ENCODE measurements around the gene GSN. TPM values are rescaled to one million over a fixed set of nuclear protein-coding genes. Genes with fewer than 3 reads are reported as not detected.

Gene GSN
- polyA plus RNA-seq, 6 donors from 2014 or later = 3.3 to 13.5 (median 8.0) TPM

DNA sequence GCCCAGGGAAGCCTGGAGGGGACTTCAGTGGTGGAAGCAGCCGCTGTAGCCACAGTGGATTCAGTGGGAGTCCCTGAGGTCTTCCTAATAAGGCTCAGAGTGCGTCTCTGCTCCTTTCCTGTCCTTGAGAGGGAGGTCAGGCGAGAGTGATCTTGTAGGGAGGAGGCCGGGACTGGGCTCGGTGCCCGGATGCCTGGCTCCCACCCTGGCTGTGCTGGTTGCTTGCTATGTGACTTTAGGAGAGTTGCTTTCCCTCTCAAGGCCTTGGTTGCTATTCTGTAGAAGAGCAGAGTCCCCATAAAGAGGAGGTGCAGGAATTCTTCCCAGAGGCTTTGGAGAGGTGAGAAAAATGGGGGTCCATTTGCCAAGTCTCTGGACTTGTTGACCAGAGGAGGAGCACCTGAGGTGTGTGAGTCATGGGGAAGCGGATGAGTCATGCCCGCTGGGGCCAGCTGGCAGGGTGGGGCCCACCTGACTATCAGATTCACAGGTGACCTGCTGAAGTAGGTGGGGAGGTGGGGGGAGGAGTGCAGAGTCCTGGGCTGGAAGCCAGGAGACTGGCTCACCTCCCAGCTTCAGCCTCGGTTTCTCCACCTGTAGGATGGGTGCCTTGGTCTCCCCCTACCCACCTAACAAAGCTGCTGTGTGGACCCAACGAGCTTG is 13.8 kb downstream of the GSN start:
- ATAC-seq (ENCODE audit: low read depth in 2 of 2) = no peak
- Mint-ChIP-seq H3K27me3 (peaks cover 0 to 9% (median 4%) of the 10 kb centered on the region in 3 donors), H3K9me3 (no peaks in the 10 kb centered on the region), H3K36me3 (peaks cover 0 to 25% of the 10 kb centered on the region in 2 donors), H3K27ac (peak overlapping the region in 1 of 6 donors; percentile 16), H3K4me3 (peak overlapping the region in 2 of 8 donors; percentile 17 to 25), H3K4me1 (peaks cover 35 to 51% (median 50%) of the 10 kb centered on the region in 3 donors)
- no peak for DNase-seq

- H3K4me1 Mint-ChIP-seq = peaks cover 35 to 51% (median 50%) of the 10 kb centered on the region in 3 donors
- H3K27ac Mint-ChIP-seq = no peak overlapping the region
- peaks cover 0 to 25% of the 10 kb centered on the region in 2 donors for H3K36me3 Mint-ChIP-seq
- H3K4me3 Mint-ChIP-seq = peak overlapping the region in 2 of 8 donors; percentile 25 to 48
- no peaks in the 10 kb centered on the region for H3K9me3 Mint-ChIP-seq
- ATAC-seq (ENCODE audit: low read depth in 2 of 2) (peak; percentile 21 to 31), DNase-seq (no peak)
- H3K27me3 Mint-ChIP-seq = peaks cover 0 to 9% (median 4%) of the 10 kb centered on the region in 3 donors
Measured at GRCh38 chr9:121282277-121283079, 14.5 kb downstream of the GSN start.

GRCh38 chr9:121283080-121283398 is 15.1 kb downstream of the GSN start:
- peaks cover under 1 to 25% of the 10 kb centered on the region in 2 donors for H3K36me3 Mint-ChIP-seq
- peaks cover 0 to 9% (median 4%) of the 10 kb centered on the region in 3 donors for H3K27me3 Mint-ChIP-seq
- no peak overlapping the region for H3K27ac Mint-ChIP-seq
- H3K4me3 Mint-ChIP-seq = peak overlapping the region in 1 of 8 donors; percentile 48
- no peaks in the 10 kb centered on the region for H3K9me3 Mint-ChIP-seq
- ATAC-seq (ENCODE audit: low read depth in 2 of 2) (no peak), DNase-seq (no peak)
- peaks cover 35 to 52% (median 51%) of the 10 kb centered on the region in 3 donors for H3K4me1 Mint-ChIP-seq

GRCh38 chr9:121283856-121284732 is 16.1 kb downstream of the GSN start:
- ATAC-seq (ENCODE audit: low read depth in 2 of 2) = peak; percentile 37 to 51

GRCh38 chr9:121284733-121285451 is 16.9 kb downstream of the GSN start:
- H3K36me3 Mint-ChIP-seq = peaks cover 7 to 16% of the 10 kb centered on the region in 2 donors
- no peak overlapping the region for H3K27ac Mint-ChIP-seq
- no peak for ATAC-seq (ENCODE audit: low read depth in 2 of 2)
- H3K27me3 Mint-ChIP-seq = no peaks in the 10 kb centered on the region
- H3K9me3 Mint-ChIP-seq = no peaks in the 10 kb centered on the region
- peaks cover 42 to 65% (median 56%) of the 10 kb centered on the region in 3 donors for H3K4me1 Mint-ChIP-seq
- DNase-seq = no peak
- H3K4me3 Mint-ChIP-seq = no peak overlapping the region

More at GRCh38 chr9:121283856-121284732, 16.1 kb downstream of the GSN start:
- Mint-ChIP-seq H3K27ac (peak overlapping the region in 3 of 6 donors; percentile 36 to 60 (median 47)), H3K4me3 (no peak overlapping the region), H3K27me3 (peaks cover 0 to 4% (median 0%) of the 10 kb centered on the region in 3 donors), H3K9me3 (no peaks in the 10 kb centered on the region), H3K36me3 (peaks cover 7 to 20% of the 10 kb centered on the region in 2 donors), H3K4me1 (peaks cover 38 to 57% (median 54%) of the 10 kb centered on the region in 3 donors)
- DNase-seq = no peak

GRCh38 chr9:121285835-121286687 is 18.1 kb downstream of the GSN start:
- Mint-ChIP-seq H3K4me3 (peak overlapping the region in 6 of 8 donors; percentile 6 to 77 (median 32)), H3K27ac (peak overlapping the region in 3 of 6 donors; percentile 53 to 78 (median 57)), H3K27me3 (no peaks in the 10 kb centered on the region), H3K4me1 (peaks cover 43 to 67% (median 56%) of the 10 kb centered on the region in 3 donors), H3K9me3 (no peaks in the 10 kb centered on the region), H3K36me3 (peaks cover 7 to 16% of the 10 kb centered on the region in 2 donors)
- ATAC-seq (ENCODE audit: low read depth in 2 of 2) (peak; percentile 23 to 26), DNase-seq (no peak)

DNA sequence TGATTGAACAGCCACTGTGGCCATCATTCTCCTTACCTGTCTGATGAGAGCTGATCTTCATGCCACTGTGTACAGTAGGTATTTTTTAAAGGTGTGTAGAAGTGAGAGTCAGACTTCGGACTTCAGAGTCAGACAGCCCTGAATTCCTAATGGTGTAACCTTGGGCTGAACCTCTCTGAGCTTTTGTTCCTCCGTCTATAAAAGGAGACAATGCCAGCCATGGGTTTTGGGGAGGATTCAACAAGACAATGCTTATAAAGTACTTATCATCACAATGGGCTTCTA is 18.7 kb downstream of the GSN start:
- peaks cover 42 to 64% (median 53%) of the 10 kb centered on the region in 3 donors for H3K4me1 Mint-ChIP-seq
- ATAC-seq (ENCODE audit: low read depth in 2 of 2) (no peak), DNase-seq (no peak)
- H3K27ac Mint-ChIP-seq = peak overlapping the region in 2 of 6 donors; percentile 57 to 78
- no peaks in the 10 kb centered on the region for H3K27me3 Mint-ChIP-seq
- peak overlapping the region in 5 of 8 donors; percentile 6 to 68 (median 40) for H3K4me3 Mint-ChIP-seq
- peaks cover 7 to 16% of the 10 kb centered on the region in 2 donors for H3K36me3 Mint-ChIP-seq
- H3K9me3 Mint-ChIP-seq = no peaks in the 10 kb centered on the region

- Mint-ChIP-seq H3K27ac (no peak overlapping the region), H3K36me3 (peaks cover 7 to 16% of the 10 kb centered on the region in 2 donors), H3K4me3 (no peak overlapping the region), H3K4me1 (peaks cover 39 to 59% (median 51%) of the 10 kb centered on the region in 3 donors), H3K9me3 (no peaks in the 10 kb centered on the region), H3K27me3 (no peaks in the 10 kb centered on the region)
- DNase-seq (no peak), ATAC-seq (ENCODE audit: low read depth in 2 of 2) (no peak)
Measured at GRCh38 chr9:121286973-121287741, 19.2 kb downstream of the GSN start.

DNA sequence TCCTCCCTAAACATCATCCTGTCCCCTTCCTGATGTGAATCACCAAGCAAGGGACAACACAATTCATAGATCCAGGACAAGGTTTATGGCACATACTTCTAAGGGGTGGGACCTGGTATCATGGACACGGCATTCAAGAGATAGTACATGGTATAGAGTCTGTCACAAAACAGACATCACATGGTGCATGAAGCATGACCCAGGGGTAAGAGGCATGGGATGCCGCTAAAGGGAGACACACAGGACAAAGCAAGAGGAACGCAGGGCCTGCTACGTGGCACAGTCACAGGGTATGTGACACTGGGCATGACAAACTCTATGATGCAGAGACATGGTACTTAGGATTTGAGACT is 20.7 kb downstream of the GSN start:
- no peaks in the 10 kb centered on the region for H3K9me3 Mint-ChIP-seq
- H3K4me1 Mint-ChIP-seq = peaks cover 32 to 44% (median 39%) of the 10 kb centered on the region in 3 donors
- H3K27ac Mint-ChIP-seq = peak overlapping the region in 4 of 6 donors; percentile 33 to 73 (median 56)
- H3K36me3 Mint-ChIP-seq = peaks cover 7 to 12% of the 10 kb centered on the region in 2 donors
- H3K4me3 Mint-ChIP-seq = peak overlapping the region in 2 of 8 donors; percentile 5 to 44
- no peaks in the 10 kb centered on the region for H3K27me3 Mint-ChIP-seq
- DNase-seq (no peak), ATAC-seq (ENCODE audit: low read depth in 2 of 2) (peak; percentile 27 to 42)

DNA sequence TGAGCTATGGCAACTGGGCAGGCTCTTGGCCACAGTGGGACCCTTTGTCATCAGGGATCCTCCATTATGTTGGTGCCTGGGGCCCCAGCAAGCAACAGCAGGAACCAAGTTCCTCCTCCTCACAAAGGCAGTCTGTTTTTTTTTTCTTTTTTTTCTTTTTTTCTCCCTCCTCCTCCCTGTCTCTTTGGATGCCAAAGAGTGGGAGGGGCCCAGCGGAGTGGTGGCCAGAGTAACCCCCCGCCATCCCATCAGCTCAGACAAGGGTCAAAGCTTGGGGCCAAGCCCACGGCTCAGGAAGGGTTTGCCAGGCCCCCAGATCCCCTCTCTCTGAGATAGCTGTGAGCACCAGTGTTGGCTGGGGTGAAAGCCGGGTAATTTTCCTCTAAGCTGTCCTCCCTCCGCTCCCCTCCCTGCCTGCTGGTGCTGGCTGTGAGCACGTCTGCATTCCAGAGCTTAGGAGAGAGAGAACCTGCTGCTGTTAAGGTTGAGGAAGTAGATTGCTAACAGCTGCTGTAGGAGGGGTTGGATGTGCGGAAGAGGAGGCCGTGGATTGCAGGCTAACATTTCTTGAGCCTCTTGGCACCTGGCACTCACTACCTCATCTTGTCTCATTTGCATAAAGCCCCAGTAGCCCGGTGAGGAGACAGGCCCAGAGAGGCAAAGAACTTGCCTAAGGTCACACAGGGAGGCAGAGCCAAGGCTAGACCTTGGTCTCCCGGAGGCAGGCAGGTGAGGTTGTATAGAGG is 21.2 kb downstream of the GSN start:
- H3K9me3 Mint-ChIP-seq = no peaks in the 10 kb centered on the region
- H3K36me3 Mint-ChIP-seq = peaks cover 7% of the 10 kb centered on the region in 2 donors
- H3K27ac Mint-ChIP-seq = peak overlapping the region in 5 of 6 donors; percentile 38 to 59 (median 43)
- H3K4me3 Mint-ChIP-seq = no peak overlapping the region
- ATAC-seq (ENCODE audit: low read depth in 2 of 2) = peak; percentile 51 to 53
- H3K4me1 Mint-ChIP-seq = peaks cover 28 to 38% (median 34%) of the 10 kb centered on the region in 3 donors
- DNase-seq = no peak
- H3K27me3 Mint-ChIP-seq = no peaks in the 10 kb centered on the region

Data from naive B cell (primary cell).